H9 (cell line): ENCODE results near the gene ZNF792. TPM values are rescaled to one million over a fixed set of nuclear protein-coding genes. Genes with fewer than 3 reads are reported as not detected.

Experiments
- DNase-seq: peaks from one replicate; pipeline ENCODE4 v3.0.0-alpha.2; 2017
- H2AFZ ChIP-seq: one replicate; pipeline ENCODE4 v1.6.1; 2013; ENCODE audit warnings: mild to moderate bottlenecking, low read length, control low read depth, moderate library complexity
- H2AK5ac ChIP-seq: 2 replicates; pipeline ENCODE4 v1.6.1; 2013; ENCODE audit warnings: low read length, control low read depth, mixed read lengths; ENCODE audit not compliant: insufficient read length
- H2BK120ac ChIP-seq: one replicate; pipeline ENCODE4 v1.6.1; 2013; ENCODE audit warnings: low read depth, mild to moderate bottlenecking, low read length, control low read depth, inconsistent platforms; ENCODE audit not compliant: poor library complexity, severe bottlenecking
- H2BK12ac ChIP-seq: 2 replicates; pipeline ENCODE4 v1.6.1; 2013; ENCODE audit warnings: low read length, control low read depth, mixed read lengths, low read depth; ENCODE audit not compliant: insufficient read length
- H2BK15ac ChIP-seq: 2 replicates; pipeline ENCODE4 v1.6.1; 2013; ENCODE audit warnings: low read depth, low read length, control low read depth
- H2BK20ac ChIP-seq: one replicate; pipeline ENCODE4 v1.6.1; 2013; ENCODE audit warnings: low read depth, mild to moderate bottlenecking, low read length, control low read depth, inconsistent platforms; ENCODE audit not compliant: poor library complexity, severe bottlenecking
- H2BK5ac ChIP-seq: 2 replicates; pipeline ENCODE4 v1.6.1; 2013; ENCODE audit warnings: low read length, control low read depth, mixed read lengths; ENCODE audit not compliant: insufficient read length
- H3K14ac ChIP-seq: 2 replicates; pipeline ENCODE4 v1.6.1; 2013; ENCODE audit warnings: low read length, control low read depth; ENCODE audit not compliant: insufficient read depth
- H3K18ac ChIP-seq: 2 replicates; pipeline ENCODE4 v1.6.1; 2013; ENCODE audit warnings: low read depth, mild to moderate bottlenecking, mixed read lengths, low read length, control low read depth; ENCODE audit not compliant: insufficient read length
- H3K23ac ChIP-seq: 2 replicates; pipeline ENCODE4 v1.6.1; 2013; ENCODE audit warnings: low read length, control low read depth, mixed read lengths, low read depth; ENCODE audit not compliant: insufficient read length
- H3K23me2 ChIP-seq: 2 replicates; pipeline ENCODE4 v1.6.1; 2013; ENCODE audit warnings: low read depth, mild to moderate bottlenecking, mixed read lengths, low read length, control low read depth; ENCODE audit not compliant: insufficient read length, poor library complexity, severe bottlenecking
- H3K27ac ChIP-seq: 2 replicates; pipeline ENCODE4 v1.5.1; 2013; ENCODE audit warnings: low read length, control low read depth, mixed read lengths, low read depth; ENCODE audit not compliant: insufficient read length
- H3K27me3 ChIP-seq: 2 replicates; pipeline ENCODE4 v1.6.1; 2013; ENCODE audit warnings: low read length, control low read depth, inconsistent platforms; ENCODE audit not compliant: insufficient read depth
- H3K4ac ChIP-seq: 2 replicates; pipeline ENCODE4 v1.6.1; 2013; ENCODE audit warnings: low read depth, mild to moderate bottlenecking, control low read depth, inconsistent platforms, low read length, moderate library complexity
- H3K4me1 ChIP-seq: 2 replicates; pipeline ENCODE4 v1.6.1; 2013; ENCODE audit warnings: low read length, control low read depth, inconsistent platforms; ENCODE audit not compliant: insufficient read depth
- H3K4me2 ChIP-seq: 2 replicates; pipeline ENCODE4 v1.6.1; 2013; ENCODE audit warnings: low read length, control low read depth, mixed read lengths; ENCODE audit not compliant: insufficient read length, insufficient read depth
- H3K56ac ChIP-seq: 2 replicates; pipeline ENCODE4 v1.6.1; 2013; ENCODE audit warnings: low read depth, mild to moderate bottlenecking, mixed read lengths, low read length, control low read depth; ENCODE audit not compliant: insufficient read length
- H3K79me1 ChIP-seq: 2 replicates; pipeline ENCODE4 v1.6.1; 2013; ENCODE audit warnings: low read depth, mild to moderate bottlenecking, moderate library complexity, low read length, control low read depth, inconsistent platforms; ENCODE audit not compliant: insufficient read depth, poor library complexity, severe bottlenecking
- H3K79me2 ChIP-seq: 2 replicates; pipeline ENCODE4 v1.6.1; 2013; ENCODE audit warnings: low read length, control low read depth, inconsistent platforms; ENCODE audit not compliant: insufficient read depth
- H3K9ac ChIP-seq: 2 replicates; pipeline ENCODE4 v1.6.1; 2013; ENCODE audit warnings: low read length, control low read depth, mixed read lengths; ENCODE audit not compliant: insufficient read length; ENCODE audit errors: extremely low read depth
- H3K9me3 ChIP-seq: one replicate; pipeline ENCODE4 v1.6.1; 2013; ENCODE audit warnings: low read depth, low read length, inconsistent platforms; ENCODE audit not compliant: control insufficient read depth
- H3T11ph ChIP-seq: one replicate; pipeline ENCODE4 v1.6.1; 2013; ENCODE audit warnings: mild to moderate bottlenecking, low read length, control low read depth, inconsistent platforms
- H4K20me1 ChIP-seq: one replicate; pipeline ENCODE4 v1.6.1; 2013; ENCODE audit not compliant: control insufficient read depth, insufficient read length, insufficient read depth
- H4K5ac ChIP-seq: 2 replicates; pipeline ENCODE4 v1.6.1; 2013; ENCODE audit warnings: low read depth, mild to moderate bottlenecking, mixed read lengths, low read length, control low read depth; ENCODE audit not compliant: insufficient read length
- H4K8ac ChIP-seq: replicated peaks from 2 replicates; pipeline ENCODE4 v1.6.1; 2013; ENCODE audit warnings: low read length, control low read depth, mixed read lengths, low read depth; ENCODE audit not compliant: insufficient read length
- H4K91ac ChIP-seq: 2 replicates; pipeline ENCODE4 v1.6.1; 2013; ENCODE audit warnings: low read depth, mild to moderate bottlenecking, moderate library complexity, mixed read lengths, low read length, control low read depth; ENCODE audit not compliant: insufficient read length
- H3K27ac Mint-ChIP-seq, 3 experiments: 2 replicates in 2 of 3; 3 replicates in 1 of 3; pipeline ENCODE4 v1.8.0; 2020 to 2021; ENCODE audit warnings: mixed read lengths in 3 of 3, mild to moderate bottlenecking in 1 of 3, moderate library complexity in 1 of 3
- H3K27me3 Mint-ChIP-seq: 2 replicates; pipeline ENCODE4 v1.8.0; 2021; ENCODE audit warnings: low read depth, mild to moderate bottlenecking, moderate library complexity, mixed read lengths
- H3K36me3 Mint-ChIP-seq, 3 experiments: 2 replicates in 2 of 3; 3 replicates in 1 of 3; pipeline ENCODE4 v1.8.0; 2020 to 2021; ENCODE audit warnings: low read depth in 3 of 3, mixed read lengths in 3 of 3; ENCODE audit not compliant: insufficient read depth in 1 of 3
- H3K4me1 Mint-ChIP-seq, 2 experiments: 2 replicates each; pipeline ENCODE4 v1.8.0; 2020; ENCODE audit warnings: mixed read lengths in 2 of 2
- H3K4me3 Mint-ChIP-seq, 2 experiments: 2 replicates in 1 of 2; 3 replicates in 1 of 2; pipeline ENCODE4 v1.8.0; 2020 to 2021; ENCODE audit warnings: mild to moderate bottlenecking in 2 of 2, mixed read lengths in 2 of 2, moderate library complexity in 1 of 2
- H3K9me3 Mint-ChIP-seq, 2 experiments: 2 replicates in 1 of 2; 3 replicates in 1 of 2; pipeline ENCODE4 v1.8.0; 2020; ENCODE audit warnings: mild to moderate bottlenecking in 2 of 2, mixed read lengths in 2 of 2, moderate library complexity in 1 of 2
- WGBS: extraction: QIAGEN DNeasy Blood & Tissue Kit; methylation state at CpG from one replicate; pipeline ENCODE4 v1.1.7; 2013; ENCODE audit warnings: missing lambda C conversion rate, low lambda C conversion rate, mixed read lengths; ENCODE audit not compliant: insufficient read length; ENCODE audit errors: extremely low coverage; 5-methylcytosine and 5-hydroxymethylcytosine counted together
- total RNA-seq: library from RNA; stranded (reverse); gene quantifications from 2 replicates; pipeline ENCODE4 v1.2.1, GENCODE V29; 2021
- TF ChIP-seq, protein P1 (sequence below): fragments of 200-600 bp; sonication (generic); conservative IDR thresholded peaks from 3 replicates; pipeline ENCODE4 v1.8.0; 2021; ENCODE audit warnings: antibody characterized with exemption, mild to moderate bottlenecking

The ZNF792 gene
- total RNA-seq, 1 experiment from 2014 or later: 8.3 TPM

DNA sequence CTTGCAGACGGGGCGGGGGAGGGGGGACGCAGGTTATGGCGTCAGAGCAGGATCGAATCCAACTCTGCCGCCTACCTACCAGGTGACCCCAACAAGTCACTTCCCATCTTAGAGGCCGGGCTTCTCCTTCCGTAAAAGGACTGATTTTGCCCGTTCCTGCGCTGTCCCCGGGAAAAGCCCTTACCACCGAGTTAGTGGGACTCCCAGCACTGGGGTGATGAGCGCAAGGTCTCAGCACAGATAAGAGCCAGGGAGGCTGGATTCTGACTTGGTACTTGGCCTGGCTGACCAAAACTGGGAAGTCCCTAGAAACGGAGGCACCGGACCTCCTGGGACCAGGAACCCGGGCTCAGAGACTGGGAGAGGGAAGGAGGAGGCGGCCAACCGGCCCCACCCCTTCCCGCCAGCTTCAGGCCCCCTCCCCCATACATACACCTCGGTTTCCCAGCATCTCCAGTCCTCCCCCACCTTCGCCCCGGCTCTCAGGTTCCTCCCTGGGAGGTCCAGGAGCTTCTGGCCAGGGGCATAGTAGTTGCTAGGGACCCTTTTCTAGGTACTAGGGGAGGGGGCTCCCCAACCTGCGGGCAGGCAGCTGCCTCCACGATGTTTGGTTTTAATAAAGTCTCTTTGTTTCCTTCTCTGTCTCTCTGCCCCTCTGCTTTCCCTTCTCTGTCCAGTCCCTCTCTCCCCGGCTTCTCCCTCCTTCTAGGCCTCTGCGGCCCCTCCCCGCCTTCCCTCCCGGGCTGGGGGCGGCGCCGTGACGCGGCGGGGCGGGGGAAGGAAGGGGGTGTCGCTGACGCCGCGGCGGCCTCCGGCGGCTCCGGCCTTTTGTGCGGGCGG is 35.7 kb upstream of the ZNF792 start, which contains the start of gene GRAMD1A:
Gene GRAMD1A (plus strand): TSS at position 826 of the 840 bp plus-strand sequence. CDS start 156 bp downstream, outside the sequence.
- Histone ChIP-seq H3K27ac (peak within 1 kb of the TSS; percentile 40), H3K9ac (peak within 1 kb of the TSS; percentile 68), H2BK20ac (no peak within 1 kb of the TSS), H3K23ac (no peak within 1 kb of the TSS), H3K4me2 (peak within 1 kb of the TSS; percentile 83), H3K14ac (peak within 1 kb of the TSS; percentile 91), H4K8ac (no peak within 1 kb of the TSS), H3K18ac (peak within 1 kb of the TSS; percentile 91), H4K91ac (no peak within 1 kb of the TSS), H3T11ph (no peak within 1 kb of the TSS), H3K79me2 (peaks cover 32% of the 10 kb centered on the region; the same call in 1 of the 2 replicates), H2BK5ac (no peak within 1 kb of the TSS), H3K4me1 (peaks cover 3% of the 10 kb centered on the region; the same call in 1 of the 2 replicates), H3K4ac (no peak within 1 kb of the TSS; the same call in 1 of the 2 replicates), H3K23me2 (peaks cover 21% of the 10 kb centered on the region), H2AK5ac (no peak within 1 kb of the TSS), H3K27me3 (no peaks in the 10 kb centered on the region), H3K56ac (no peak within 1 kb of the TSS), H3K79me1 (peaks cover 3% of the 10 kb centered on the region), H4K20me1 (no peaks in the 10 kb centered on the region), H4K5ac (no peak within 1 kb of the TSS), H2AFZ (no peak within 1 kb of the TSS), H2BK120ac (no peak within 1 kb of the TSS), H3K9me3 (no peaks in the 10 kb centered on the region), H2BK15ac (no peak within 1 kb of the TSS), H2BK12ac (no peak within 1 kb of the TSS)
- Mint-ChIP-seq H3K9me3 (peaks cover 0 to 2% of the 10 kb centered on the region in 2 experiments; a peak in 3 of 5 replicates), H3K27ac (peak within 1 kb of the TSS; percentile 94 to 97 (median 96)), H3K36me3 (peaks cover 26 to 30% (median 28%) of the 10 kb centered on the region in 3 experiments), H3K27me3 (no peaks in the 10 kb centered on the region; the same call in 1 of the 2 replicates), H3K4me1 (peaks cover 42 to 55% of the 10 kb centered on the region in 2 experiments), H3K4me3 (peak within 1 kb of the TSS; percentile 98 to 100)
- WGBS: no CpG with 5 or more reads among the region's 45 CpGs
- TF ChIP-seq, protein P1, sequence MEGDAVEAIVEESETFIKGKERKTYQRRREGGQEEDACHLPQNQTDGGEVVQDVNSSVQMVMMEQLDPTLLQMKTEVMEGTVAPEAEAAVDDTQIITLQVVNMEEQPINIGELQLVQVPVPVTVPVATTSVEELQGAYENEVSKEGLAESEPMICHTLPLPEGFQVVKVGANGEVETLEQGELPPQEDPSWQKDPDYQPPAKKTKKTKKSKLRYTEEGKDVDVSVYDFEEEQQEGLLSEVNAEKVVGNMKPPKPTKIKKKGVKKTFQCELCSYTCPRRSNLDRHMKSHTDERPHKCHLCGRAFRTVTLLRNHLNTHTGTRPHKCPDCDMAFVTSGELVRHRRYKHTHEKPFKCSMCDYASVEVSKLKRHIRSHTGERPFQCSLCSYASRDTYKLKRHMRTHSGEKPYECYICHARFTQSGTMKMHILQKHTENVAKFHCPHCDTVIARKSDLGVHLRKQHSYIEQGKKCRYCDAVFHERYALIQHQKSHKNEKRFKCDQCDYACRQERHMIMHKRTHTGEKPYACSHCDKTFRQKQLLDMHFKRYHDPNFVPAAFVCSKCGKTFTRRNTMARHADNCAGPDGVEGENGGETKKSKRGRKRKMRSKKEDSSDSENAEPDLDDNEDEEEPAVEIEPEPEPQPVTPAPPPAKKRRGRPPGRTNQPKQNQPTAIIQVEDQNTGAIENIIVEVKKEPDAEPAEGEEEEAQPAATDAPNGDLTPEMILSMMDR: no peak
- peak; percentile 86 for DNase-seq
